HG02973 (cell line): ENCODE measurements around the gene HOXD3.

Experiments
- ATAC-seq: cut with Tn5 transposase; IDR thresholded peaks from one replicate; pipeline ENCODE4 v1.9.1; 2021; ENCODE audit warnings: moderate library complexity; ENCODE audit not compliant: unreplicated experiment

Gene HOXD3

DNA sequence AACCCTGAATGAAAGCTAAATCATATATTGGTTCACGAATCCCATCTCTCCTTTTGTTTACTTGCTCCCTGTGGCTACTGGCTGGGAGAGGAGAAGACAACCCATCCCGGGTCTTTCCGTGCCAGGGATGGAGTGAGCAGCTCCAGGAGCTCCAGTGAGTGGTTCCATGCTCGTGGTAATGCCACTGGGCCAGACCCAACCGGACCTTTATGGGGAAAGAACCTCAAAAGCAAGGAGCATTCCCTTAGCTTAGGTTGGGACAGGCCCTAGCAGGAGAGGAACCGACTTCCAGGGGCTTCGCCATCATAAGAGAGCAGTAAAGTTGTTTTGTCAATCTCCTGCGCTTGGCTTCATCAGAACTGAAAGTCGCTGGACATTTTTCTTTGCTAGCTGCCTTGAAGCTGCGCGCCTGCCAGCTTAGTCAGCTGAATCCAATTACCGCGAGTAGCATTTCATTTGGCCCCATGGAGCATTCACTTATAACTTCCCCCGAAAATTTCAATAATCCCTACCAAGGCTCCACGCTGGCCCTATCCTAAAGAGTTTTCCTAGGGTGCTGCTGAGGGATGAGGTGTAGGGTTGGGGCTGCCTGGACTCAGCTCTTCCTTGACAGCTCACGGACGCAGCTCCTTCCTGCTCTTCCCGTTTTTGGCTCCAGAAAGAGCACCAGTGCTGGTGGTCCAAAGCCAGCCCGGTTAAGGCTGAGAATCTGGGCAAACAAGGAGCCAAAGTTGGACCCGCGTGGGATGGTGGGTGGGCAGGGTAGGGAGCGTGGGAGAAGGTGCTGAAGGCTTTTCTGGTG is 4.9 kb downstream of the HOXD3 start:
- ATAC-seq, result no peak

GRCh38 chr2:176162911-176163671 is 6.0 kb downstream of the HOXD3 start:
- ATAC-seq, result no peak

DNA sequence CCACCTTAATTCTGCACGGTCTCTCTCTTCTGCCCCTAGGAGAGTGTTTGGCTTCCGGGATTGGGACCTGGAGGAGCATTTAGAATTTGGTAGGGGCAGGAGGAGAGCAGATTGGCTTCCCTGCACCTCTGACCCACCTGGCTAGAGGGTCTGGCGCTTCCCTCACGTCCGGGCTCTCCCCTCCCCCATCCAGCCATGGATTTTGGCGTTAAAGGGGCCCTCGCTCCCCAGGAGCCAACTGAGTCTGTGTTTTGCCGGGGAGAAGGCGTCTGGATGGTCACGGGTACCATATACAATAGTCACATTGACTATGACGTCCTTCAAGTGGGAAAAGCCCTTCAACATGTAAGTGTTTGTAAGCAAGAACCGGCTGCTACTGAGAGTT is 6.6 kb downstream of the HOXD3 start:
- ATAC-seq, result no peak

DNA sequence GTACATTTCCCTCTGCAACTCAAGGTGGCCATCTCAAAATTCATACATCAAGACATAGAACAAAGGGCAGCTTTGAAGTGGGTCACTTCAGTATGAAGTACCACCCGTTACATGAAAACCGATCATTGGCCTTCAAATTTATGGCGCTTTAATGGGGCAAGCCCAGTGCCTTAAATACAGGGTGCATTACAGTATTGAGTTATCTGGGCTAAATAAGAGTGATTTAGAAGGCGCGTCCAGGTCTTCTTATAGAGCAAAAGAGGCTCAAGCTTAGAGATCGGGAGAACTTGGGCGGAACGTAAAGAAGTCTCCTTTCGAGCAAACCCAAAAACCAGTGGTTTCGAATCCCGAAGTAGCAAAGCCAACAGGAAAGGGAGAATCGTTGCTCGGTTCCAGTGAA is 7.1 kb downstream of the HOXD3 start:
- no peak for ATAC-seq

DNA sequence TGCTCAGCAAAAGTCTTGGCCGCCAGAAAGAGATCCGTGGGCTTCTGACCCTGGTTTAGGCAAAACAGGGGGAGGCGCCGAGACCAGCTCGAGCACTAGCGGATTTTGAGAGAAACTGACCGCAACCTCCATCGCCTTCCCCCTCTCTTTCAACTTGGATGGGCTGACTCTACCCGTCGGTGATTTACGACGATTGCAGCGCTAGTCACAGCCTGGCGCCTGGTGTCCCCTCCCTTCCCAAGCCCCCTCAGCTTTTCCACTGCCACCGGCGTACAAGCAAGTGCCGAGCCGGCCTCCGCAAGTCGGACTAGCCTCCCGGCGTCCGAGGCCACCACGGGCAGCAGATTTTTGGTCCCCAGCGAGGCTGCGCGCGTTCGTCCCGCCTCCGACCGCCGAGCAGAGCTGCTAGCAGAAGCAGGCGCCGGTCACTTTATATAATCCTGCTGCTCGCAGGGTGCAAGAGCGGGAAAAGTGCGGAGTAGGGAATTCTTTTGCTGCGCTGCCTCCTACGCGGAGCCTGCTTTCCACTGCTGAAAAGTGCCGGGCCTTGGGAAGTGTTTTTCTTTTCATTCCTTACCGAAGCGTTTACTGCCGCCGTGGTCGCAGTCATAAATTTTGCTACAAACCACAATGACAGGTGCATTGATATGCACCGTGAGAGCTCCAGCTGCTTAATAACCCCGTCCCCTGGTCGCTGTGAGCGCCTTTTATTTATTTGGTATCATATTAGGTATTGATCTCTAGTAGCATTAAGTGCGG is 7.7 kb downstream of the HOXD3 start:
- ATAC-seq, result no peak

GRCh38 chr2:176165370-176166050 is 8.4 kb downstream of the HOXD3 start:
- no peak for ATAC-seq

- ATAC-seq, result no peak
Observed at GRCh38 chr2:176166272-176166671, 9.2 kb downstream of the HOXD3 start.

DNA sequence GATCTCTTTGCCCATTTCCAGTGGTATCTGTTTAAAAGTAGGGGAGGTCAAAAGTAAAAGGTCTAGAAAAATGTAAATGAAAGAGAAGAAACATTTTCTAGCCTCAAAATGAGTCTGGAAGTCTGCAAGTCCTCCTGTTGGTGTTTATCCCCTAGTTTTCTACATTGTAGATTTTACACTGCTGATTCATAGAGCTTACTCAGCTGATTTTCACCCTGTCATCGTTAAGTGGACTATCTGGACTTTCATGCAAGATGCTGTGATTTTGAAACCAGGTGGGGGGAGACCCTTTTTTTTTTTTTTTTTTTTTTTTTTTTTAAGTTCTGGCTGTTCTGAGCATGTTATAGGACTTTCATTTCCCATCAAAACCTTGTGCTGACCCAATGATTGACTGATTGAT is 10.3 kb downstream of the HOXD3 start:
- no peak for ATAC-seq

GRCh38 chr2:176169181-176169580 is 12.1 kb downstream of the HOXD3 start:
- no peak for ATAC-seq

GRCh38 chr2:176169711-176170110 is 12.6 kb downstream of the HOXD3 start:
- ATAC-seq, result no peak

GRCh38 chr2:176170602-176171305 is 13.6 kb downstream of the HOXD3 start:
- ATAC-seq, result no peak

DNA sequence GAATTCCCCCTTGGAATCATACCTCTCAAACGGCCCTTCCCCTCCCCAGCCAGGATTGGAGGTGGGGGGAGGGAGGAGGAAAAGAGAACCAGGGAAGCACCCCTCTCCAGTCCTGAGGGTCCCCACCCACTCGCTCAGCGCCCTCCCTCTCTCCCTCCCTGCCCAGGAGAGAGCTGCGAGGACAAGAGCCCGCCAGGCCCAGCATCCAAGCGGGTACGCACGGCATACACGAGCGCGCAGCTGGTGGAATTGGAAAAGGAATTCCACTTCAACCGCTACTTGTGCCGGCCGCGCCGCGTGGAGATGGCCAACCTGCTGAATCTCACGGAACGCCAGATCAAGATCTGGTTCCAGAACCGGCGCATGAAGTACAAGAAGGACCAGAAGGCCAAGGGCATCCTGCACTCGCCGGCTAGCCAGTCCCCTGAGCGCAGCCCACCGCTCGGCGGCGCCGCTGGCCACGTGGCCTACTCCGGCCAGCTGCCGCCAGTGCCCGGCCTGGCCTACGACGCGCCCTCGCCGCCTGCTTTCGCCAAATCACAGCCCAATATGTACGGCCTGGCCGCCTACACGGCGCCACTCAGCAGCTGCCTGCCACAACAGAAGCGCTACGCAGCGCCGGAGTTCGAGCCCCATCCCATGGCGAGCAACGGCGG is 14.4 kb downstream of the HOXD3 start:
- ATAC-seq, result no peak

DNA sequence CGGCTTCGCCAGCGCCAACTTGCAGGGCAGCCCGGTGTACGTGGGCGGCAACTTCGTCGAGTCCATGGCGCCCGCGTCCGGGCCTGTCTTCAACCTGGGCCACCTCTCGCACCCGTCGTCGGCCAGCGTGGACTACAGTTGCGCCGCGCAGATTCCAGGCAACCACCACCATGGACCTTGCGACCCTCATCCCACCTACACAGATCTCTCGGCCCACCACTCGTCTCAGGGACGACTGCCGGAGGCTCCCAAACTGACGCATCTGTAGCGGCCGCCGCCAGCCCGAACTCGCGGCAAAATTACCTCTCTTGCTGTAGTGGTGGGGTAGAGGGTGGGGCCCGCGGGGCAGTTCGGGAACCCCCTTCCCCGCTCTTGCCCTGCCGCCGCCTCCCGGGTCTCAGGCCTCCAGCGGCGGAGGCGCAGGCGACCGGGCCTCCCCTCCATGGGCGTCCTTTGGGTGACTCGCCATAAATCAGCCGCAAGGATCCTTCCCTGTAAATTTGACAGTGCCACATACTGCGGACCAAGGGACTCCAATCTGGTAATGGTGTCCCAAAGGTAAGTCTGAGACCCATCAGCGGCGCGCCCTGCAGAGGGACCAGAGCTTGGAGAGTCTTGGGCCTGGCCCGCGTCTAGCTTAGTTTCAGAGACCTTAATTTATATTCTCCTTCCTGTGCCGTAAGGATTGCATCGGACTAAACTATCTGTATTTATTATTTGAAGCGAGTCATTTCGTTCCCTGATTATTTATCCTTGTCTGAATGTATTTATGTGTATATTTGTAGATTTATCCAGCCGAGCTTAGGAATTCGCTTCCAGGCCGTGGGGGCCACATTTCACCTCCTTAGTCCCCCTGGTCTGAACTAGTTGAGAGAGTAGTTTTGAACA is 15.1 kb downstream of the HOXD3 start:
- ATAC-seq, result no peak

GRCh38 chr2:176172895-176173566 is 15.9 kb downstream of the HOXD3 start:
- no peak for ATAC-seq

- ATAC-seq, result no peak
Observed at GRCh38 chr2:176173567-176174381, 16.7 kb downstream of the HOXD3 start.

- ATAC-seq, result no peak
Observed at GRCh38 chr2:176174382-176174823, 17.3 kb downstream of the HOXD3 start.
